ENCODE data around the gene AGR3.

DNA sequence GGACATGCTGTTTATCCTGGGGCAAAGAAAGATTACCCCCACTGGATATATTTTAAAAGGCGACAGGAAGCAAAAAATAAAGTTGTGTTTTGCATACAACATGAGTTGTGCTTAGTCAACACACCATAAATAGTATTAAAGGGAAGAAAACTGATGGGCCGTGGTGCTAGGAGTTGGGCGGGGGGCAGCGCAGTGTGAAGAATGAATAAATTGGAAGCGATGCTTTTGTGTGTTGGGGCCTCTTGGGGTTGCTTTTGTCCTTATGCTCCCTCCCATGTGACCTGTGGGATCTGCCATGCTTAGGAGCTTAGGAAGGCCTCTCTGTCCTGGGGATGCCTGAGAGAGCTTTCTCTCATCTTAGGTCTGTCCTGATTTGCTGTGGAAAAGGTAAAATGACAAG is 35.0 kb upstream of the AGR3 start:
- no peak for TF ChIP-seq POLR2AphosphoS5 (IDR thresholded peaks at IDR 0.05; ENCODE audit: low read depth, low read length)
- TF ChIP-seq POLR2A (IDR thresholded peaks at IDR 0.05; ENCODE audit: low read depth, low read length) = no peak
- no peak for TF ChIP-seq TAF1 (IDR thresholded peaks at IDR 0.05; ENCODE audit: low read depth, low read length)
- TF ChIP-seq POU2F2 (IDR thresholded peaks at IDR 0.05; ENCODE audit: low read depth, low read length) = no peak
